Activated CD4-positive, alpha-beta T cell treated with anti-CD3 and anti-CD28 coated beads for 4 hours (primary cell): ENCODE results near the gene KLK15.

Experiments
- DNase-seq, 2 donors: peaks; one replicate each; pipeline ENCODE4 v3.0.0-alpha.2; 2020

KLK15 gene

DNA sequence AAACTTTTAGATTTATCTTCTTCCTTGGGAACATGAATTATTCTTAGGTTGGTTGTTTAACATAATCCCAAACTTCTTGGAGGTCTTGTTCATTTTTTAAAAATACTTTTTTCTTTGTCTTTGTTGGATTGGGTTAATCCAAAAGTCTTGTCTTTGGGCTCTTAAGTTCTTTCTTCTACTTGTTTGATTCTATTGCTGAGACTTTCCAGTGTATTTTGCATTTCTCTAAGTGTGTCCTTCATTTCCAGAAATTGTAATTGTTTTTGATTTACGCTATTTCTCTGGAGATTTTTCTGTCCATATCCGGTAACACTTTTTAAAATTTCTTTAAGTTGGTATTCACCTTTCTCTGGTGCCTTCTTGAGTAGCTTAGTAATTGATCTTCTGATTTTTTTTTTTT is 9.8 kb upstream of the KLK15 start:
- no peak for DNase-seq

DNA sequence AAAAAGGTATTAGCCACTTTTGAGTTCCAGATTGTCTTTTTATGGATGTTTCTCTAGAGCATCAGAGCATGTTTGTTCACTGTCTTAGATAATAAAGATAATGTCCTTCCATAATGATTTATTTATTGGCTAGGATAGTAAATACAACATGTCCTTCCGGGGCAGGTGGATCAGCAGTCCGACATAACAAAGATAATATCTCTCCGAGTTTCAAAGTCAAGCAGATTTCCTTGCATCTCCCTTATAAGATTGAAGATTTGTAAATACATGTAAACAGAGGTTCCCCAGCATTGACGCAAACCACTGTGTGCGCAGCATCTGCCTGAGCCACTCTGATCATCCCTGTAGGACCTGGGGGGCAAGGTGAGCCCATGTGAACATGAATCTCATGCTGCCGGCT is 8.8 kb upstream of the KLK15 start:
- no peak for DNase-seq

DNA sequence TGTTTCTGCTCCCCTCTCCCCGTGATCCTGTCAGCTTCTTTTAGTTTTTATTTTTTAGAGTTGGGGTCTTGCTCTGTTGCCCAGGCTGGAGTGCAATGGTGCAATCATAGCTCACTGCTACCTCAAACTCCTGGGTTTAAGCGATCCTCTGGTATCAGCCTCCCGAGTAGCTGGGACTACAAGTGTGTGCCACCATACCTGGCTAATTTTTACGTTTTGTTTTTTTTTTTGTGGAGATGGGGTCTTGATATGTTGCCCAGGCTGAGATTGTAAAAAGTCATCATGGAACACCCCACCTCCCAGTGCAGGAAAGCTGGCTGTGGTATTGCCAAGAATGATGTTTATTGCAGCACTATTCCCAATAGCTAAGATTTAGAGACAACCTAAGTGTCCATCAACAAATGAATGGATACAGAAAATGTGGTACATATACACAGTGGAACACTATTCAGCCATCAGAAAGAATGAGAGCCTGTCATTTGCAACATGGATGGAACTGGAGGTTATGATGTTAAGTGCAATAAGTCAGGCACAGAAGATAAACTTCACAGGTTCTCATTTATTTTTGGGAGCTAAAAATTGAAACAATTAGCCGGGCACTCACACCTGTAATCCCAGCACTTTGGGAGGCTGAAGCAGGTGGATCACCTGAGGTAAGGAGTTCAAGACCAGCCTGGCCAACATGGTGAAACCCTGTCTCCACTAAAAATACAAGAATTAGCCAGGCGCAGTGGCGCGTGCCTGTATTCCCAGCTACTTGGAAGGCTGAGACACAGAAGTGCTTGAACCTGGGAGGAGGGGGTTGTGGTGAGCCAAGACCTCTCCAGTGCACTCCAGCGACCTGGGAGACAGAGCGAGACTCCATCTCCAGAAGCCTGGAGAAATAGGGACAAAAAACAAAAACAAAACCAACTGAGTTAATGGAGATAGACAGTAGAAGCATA is 6.6 kb upstream of the KLK15 start:
- DNase-seq = no peak

DNA sequence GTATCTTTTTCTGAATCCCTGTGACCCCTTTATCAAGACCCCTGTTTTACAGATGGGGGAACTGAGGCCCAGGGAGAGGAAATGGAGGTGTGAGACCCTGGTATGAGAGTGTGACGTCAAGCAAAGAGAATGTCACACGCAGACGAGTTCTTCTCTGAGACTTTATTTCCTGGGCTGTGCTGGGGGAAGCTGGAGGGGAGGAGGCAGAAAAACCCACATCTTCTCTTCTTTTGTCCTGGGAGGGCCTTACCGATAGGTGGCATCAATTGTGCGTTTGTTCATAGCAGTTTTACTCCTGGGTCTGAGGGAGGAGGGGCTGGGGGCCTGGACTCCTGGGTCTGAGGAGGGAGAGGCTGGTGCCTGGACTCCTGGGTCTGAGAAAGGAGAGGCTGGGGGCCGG is 4.9 kb upstream of the KLK15 start:
- no peak for DNase-seq

DNA sequence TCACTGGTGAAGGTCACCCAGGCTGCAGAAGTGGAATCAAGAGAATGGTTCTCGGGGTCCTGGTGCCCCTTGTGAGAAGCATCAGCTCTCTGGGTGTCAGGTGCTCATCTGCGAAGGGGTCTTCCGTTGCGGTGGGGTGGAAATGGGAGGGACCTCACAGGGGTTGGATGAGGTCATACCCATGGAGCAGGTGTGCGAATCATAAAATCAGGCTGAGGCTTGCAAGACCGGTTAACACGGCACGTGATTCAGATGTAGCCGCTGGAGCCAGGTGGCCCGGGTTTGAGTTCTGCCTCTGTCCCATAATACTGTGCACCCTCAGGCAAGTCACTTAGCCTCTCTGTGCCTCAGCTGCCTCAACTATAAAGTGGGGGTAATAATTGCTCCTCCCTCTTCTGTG is 3.9 kb upstream of the KLK15 start:
- DNase-seq = no peak

DNA sequence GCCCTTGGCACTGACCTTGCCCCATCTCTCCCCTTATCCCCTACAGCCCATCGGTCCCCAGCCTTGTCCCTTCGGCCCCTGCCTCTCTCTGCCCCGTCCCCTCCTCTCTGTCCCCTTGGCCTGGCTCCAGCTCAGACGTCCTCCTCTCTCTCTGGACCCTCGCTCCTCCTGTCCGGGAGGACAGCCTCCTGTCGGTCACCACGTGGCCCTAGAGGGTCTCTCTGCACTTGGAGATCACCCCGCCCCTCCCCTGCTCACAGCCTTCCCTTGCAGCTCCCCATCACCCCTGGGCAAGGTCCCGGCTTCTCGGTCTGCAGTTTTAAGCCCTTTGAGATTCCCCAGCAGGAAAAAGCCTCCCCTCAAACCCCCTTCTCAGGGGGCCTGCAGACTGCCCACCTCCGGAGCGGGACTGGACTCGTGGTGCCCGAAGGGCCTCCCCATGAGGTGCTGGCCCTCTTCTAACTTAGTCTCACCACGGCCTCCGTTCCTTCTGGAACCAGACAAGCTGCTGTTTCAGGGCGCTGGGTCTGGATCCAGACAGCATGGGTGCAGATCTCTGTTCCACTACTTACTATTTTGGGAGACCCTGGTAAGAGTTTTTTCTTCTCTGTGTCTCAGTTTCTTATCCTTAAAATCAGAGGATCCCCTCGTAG is 3.3 kb upstream of the KLK15 start:
- no peak for DNase-seq

GRCh38 chr19:50835785-50836542 is 2.6 kb upstream of the KLK15 start:
- peak; percentile 53 to 60 for DNase-seq

DNA sequence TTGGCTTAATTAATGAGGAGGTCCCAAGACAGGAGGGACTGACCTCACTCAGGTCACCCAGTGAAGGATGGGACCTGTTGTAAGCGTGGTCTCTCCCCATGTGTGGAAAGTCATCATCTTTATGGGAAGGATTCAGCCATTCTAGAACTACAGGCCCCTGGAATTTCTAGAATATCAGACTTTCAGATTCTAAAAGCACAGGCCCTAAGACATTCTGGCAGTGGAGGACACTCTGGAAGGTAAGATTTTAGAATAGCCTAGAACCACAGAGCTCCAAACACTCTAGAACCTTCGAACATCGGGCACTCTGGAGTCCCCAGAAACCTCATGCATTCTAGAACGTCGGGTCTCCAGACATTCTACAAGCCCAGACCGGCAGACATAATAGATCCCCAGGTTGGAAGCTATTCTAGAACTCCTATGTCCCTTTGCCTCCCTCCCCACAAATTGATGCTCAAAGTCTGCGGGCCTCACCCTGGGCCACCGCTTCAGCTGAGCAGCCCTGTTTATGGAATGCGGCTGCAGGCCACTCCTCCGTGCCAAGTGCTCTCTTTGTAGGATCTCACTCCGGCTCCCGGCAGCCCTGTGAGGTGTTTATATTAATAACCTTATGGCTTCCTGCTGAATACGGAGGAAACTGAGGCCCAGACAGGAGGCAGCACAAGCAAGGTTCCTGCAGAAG is 1.9 kb upstream of the KLK15 start:
- DNase-seq = no peak

- DNase-seq = no peak
Measured at GRCh38 chr19:50833802-50834167, 411 bp upstream of the KLK15 start.

DNA sequence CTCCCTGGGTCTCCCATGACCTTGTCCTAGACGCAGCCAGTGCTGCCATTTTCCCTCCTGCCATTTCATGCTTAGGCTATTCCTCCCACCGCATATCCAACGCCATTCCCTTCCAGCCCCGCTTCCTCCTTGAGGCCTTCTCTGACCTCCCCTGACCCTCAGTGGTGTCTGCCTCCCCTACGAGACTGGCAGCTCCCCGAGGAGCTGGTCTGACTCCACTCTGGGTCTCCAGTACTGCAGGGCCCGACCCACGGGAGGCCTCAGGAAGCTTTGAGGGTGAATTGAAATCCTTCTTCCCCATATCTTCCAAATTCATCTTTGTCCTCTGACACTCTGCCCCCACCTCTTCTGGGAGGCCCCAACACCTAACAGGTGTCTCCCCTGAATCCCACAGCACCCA is 708 bp downstream of the KLK15 start:
- DNase-seq = no peak

DNA sequence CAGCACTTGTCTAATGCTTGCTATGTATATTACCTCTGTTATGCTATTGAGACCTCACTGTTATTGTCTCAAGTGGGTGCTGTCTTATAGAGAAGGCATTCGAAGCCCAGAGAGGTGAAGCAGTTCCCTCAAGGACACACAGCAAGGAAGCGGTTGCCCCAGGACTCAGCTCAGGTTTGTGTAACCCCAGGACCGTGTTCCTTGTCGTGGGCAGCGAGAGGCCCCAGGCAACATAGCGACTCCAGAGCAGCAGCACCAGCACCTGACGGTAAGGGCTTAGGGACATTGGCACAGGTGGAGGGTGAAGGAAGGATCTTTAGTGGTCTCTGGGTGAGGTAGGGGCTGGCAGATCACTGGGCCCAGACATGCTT is 2.4 kb downstream of the KLK15 start:
- no peak for DNase-seq

GRCh38 chr19:50830266-50831025 is 2.9 kb downstream of the KLK15 start:
- no peak for DNase-seq

DNA sequence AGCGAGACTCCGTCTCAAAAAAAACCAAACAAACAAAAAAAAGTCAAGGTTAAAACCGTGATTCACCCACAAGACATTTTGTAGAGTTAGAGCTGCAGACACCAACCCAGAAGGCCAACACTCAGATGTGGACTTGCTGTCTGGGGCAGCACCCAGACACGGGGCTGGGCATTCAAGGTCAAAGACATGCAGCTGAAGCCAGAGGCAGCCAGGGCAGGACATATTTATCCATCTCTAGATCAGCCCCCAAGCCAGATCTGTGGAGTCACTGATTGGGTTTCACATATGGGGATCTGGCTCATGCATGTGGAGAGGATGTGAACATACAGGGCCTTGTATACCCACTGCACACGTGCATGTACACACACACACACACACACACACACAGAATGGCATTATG is 3.6 kb downstream of the KLK15 start:
- DNase-seq = no peak

DNA sequence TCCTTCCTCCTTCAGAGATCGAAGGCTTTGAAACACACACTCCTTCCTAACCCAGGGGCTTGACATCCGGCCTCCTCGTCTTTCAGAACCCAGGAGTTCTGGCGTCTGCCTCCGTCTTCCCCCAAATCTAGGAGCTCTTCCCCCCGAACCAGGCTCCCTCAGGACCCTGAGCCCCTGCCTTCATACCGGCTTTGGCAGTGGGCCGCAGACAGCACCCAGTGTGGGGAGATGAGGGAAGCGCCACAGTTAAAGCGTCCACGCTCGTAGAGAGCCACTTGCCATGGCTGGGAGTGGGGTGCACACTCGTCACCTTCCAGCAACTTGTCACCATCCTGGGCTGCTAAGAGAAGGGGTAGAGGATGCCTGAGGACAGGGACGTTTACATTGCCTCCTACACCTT is 5.9 kb downstream of the KLK15 start:
- no peak for DNase-seq

- no peak for DNase-seq
Measured at GRCh38 chr19:50826492-50827240, 6.7 kb downstream of the KLK15 start.

GRCh38 chr19:50823389-50824042 is 9.9 kb downstream of the KLK15 start, which contains the start of gene KLK1:
Gene KLK1, minus strand, starts transcription at chr19:50823787. Its CDS starts 39 bp downstream, at chr19:50823748.
- DNase-seq = no peak

GRCh38 chr19:50822661-50823208 is 10.6 kb downstream of the KLK15 start:
- DNase-seq = no peak

- DNase-seq = no peak
Measured at GRCh38 chr19:50821622-50822021, 11.8 kb downstream of the KLK15 start.

DNA sequence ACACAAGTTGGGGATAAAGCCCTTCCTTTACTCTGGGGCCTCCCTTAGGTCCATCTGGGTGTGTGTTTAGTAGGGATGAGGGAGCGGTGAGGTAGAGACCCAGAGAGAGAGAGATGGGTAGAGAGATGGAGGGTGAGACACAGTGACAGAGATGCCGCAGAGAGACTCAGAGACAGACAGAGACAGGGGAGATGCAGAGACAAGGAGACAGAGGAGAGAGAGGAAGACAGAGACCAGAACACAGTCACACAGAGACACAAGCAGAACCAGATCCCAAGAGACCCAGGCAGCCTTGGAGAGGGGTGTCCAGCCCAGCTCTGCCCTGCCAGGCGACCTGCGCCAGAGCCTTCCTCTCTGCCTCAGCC is 12.1 kb downstream of the KLK15 start:
- no peak for DNase-seq

GRCh38 chr19:50820549-50821247 is 12.7 kb downstream of the KLK15 start:
- DNase-seq = no peak
